Endothelial cell of umbilical vein (primary cell): ENCODE results near the gene FGFR4. TPM values are rescaled to one million over a fixed set of nuclear protein-coding genes. Genes with fewer than 3 reads are reported as not detected.

Experiments used
- BruUV-seq: library from RNA; stranded (reverse); fragments of 400-500 nt; replicated peaks from 2 replicates; lab custom pipeline; 2021; lab: Mats Ljungman, UMichigan
- CTCF ChIA-PET: fragments of 300-600, 350-600 bp; sonication (Branson Sonifier 250); formaldehyde crosslinking; loops from one replicate; lab custom pipeline; 2021; ENCODE audit warnings: antibody characterized with exemption, inconsistent platforms; lab: Charles Lee
- POLR2A ChIA-PET: fragments of 300-600, 350-600 bp; sonication (Branson Sonifier 250); formaldehyde crosslinking; loops from one replicate; lab custom pipeline; 2021; ENCODE audit warnings: antibody characterized with exemption, inconsistent platforms; lab: Charles Lee
- DNase-seq: peaks from one replicate; pipeline ENCODE4 v3.0.0-alpha.2; 2011; ENCODE audit warnings: low read depth, low spot score
- FAIRE-seq: peaks from 2 replicates; lab custom pipeline; 2011; peaks lifted over from hg19 to GRCh38; lab: Jason Lieb, UNC
- H2AFZ ChIP-seq: 2 replicates; pipeline ENCODE4 v1.6.0; 2012; ENCODE audit warnings: low read depth, low read length, control low read depth, inconsistent platforms
- H3K27ac ChIP-seq: 2 replicates; pipeline ENCODE4 v1.5.1; 2011; ENCODE audit warnings: low read depth, mild to moderate bottlenecking, control low read depth, low read length, moderate library complexity; ENCODE audit not compliant: insufficient read depth
- H3K27me3 ChIP-seq, 2 experiments: 2 replicates each; pipeline versions ENCODE4 v1.6.0 to v1.6.1; 2011; ENCODE audit warnings: low read length in 2 of 2, mixed read lengths in 1 of 2; ENCODE audit not compliant: control insufficient read depth in 2 of 2, insufficient read depth in 2 of 2
- H3K36me3 ChIP-seq, 2 experiments: 2 replicates in 1 of 2; 3 replicates in 1 of 2; pipeline ENCODE4 v1.5.1; 2011; ENCODE audit warnings: low read length in 2 of 2, mild to moderate bottlenecking in 1 of 2, moderate library complexity in 1 of 2; ENCODE audit not compliant: control insufficient read depth in 2 of 2, insufficient read depth in 2 of 2; ENCODE audit errors: extremely low read depth in 1 of 2
- H3K4me1 ChIP-seq: 3 replicates; pipeline ENCODE4 v1.5.1; 2011; ENCODE audit warnings: mild to moderate bottlenecking, low read length; ENCODE audit not compliant: control insufficient read depth, insufficient read depth; ENCODE audit errors: extremely low read depth
- H3K4me2 ChIP-seq: 2 replicates; pipeline ENCODE4 v1.6.1; 2011; ENCODE audit warnings: low read length, control low read depth, mixed read lengths; ENCODE audit not compliant: insufficient read depth
- H3K4me3 ChIP-seq, 3 experiments: fragments of 200-600 bp in 1 of 3; sonication (generic), shearing (Covaris generic) in 1 of 3; replicated peaks in 1 of 3; 2 replicates each; pipeline ENCODE4 v1.5.1; 2011 to 2016; ENCODE audit warnings: control low read depth in 3 of 3, low read length in 3 of 3, mild to moderate bottlenecking in 2 of 3, inconsistent platforms in 1 of 3, low read depth in 1 of 3, moderate library complexity in 1 of 3; ENCODE audit not compliant: insufficient read depth in 1 of 3
- H3K79me2 ChIP-seq: 2 replicates; pipeline ENCODE4 v1.6.0; 2012; ENCODE audit warnings: low read length, inconsistent platforms; ENCODE audit not compliant: control insufficient read depth, insufficient read depth
- H3K9ac ChIP-seq: replicated peaks from 2 replicates; pipeline ENCODE3; 2011; ENCODE audit warnings: low read length, control low read depth; ENCODE audit not compliant: insufficient read depth; ENCODE audit errors: extremely low read depth
- H3K9me1 ChIP-seq: replicated peaks from 3 replicates; pipeline ENCODE4 v1.6.0; 2011; ENCODE audit warnings: mild to moderate bottlenecking, low read length; ENCODE audit not compliant: control insufficient read depth, insufficient read depth; ENCODE audit errors: extremely low read depth
- H3K9me3 ChIP-seq: replicated peaks from 2 replicates; pipeline ENCODE4 v1.5.1; 2012; ENCODE audit warnings: low read length, inconsistent platforms; ENCODE audit not compliant: control insufficient read depth, insufficient read depth
- H4K20me1 ChIP-seq: replicated peaks from 2 replicates; pipeline ENCODE3; 2011; ENCODE audit warnings: mild to moderate bottlenecking, low read length; ENCODE audit not compliant: control insufficient read depth, insufficient read depth; ENCODE audit errors: extremely low read depth
- CTCF ChIP-seq, 2 donors: IDR thresholded peaks; 1 replicate in 1 of 2; 2 replicates in 1 of 2; pipeline ENCODE4 v1.5.1; 2011; ENCODE audit warnings: low read length in 2 of 2, mild to moderate bottlenecking in 2 of 2, moderate library complexity in 2 of 2, control low read depth in 1 of 2, inconsistent platforms in 1 of 2, low read depth in 1 of 2; ENCODE audit not compliant: insufficient read depth in 1 of 2; ENCODE audit errors: extremely low read depth in 1 of 2
- EZH2 ChIP-seq: IDR thresholded peaks from 2 replicates; pipeline ENCODE4 v1.6.1; 2012; ENCODE audit warnings: borderline replicate concordance, low read depth, mild to moderate bottlenecking, moderate library complexity, low read length, inconsistent platforms; ENCODE audit not compliant: severe bottlenecking
- FOS ChIP-seq: IDR thresholded peaks from 2 replicates; pipeline ENCODE4 v1.6.1; 2011; ENCODE audit warnings: mild to moderate bottlenecking, low read length, moderate library complexity, borderline replicate concordance; ENCODE audit not compliant: insufficient read depth
- GATA2 ChIP-seq: IDR thresholded peaks from 2 replicates; pipeline ENCODE4 v1.7.0; 2011; ENCODE audit warnings: low read depth, mild to moderate bottlenecking, moderate library complexity, mixed read lengths, low read length; ENCODE audit not compliant: insufficient read length, insufficient read depth
- JUN ChIP-seq: IDR thresholded peaks from 2 replicates; pipeline ENCODE4 v1.6.1; 2011; ENCODE audit warnings: borderline replicate concordance, low read depth; ENCODE audit not compliant: insufficient read length, insufficient read depth
- MAX ChIP-seq: IDR thresholded peaks from 2 replicates; pipeline ENCODE4 v1.6.1; 2011; ENCODE audit not compliant: insufficient read depth, insufficient read length
- MYC ChIP-seq: IDR thresholded peaks from one replicate; pipeline ENCODE4 v1.6.1; 2011; ENCODE audit warnings: mild to moderate bottlenecking, low read depth, low read length
- POLR2A ChIP-seq: IDR thresholded peaks from 2 replicates; pipeline ENCODE4 v1.6.1; 2012; ENCODE audit warnings: low read depth, mild to moderate bottlenecking, control low read depth, low read length
- POLR2AphosphoS5 ChIP-seq: IDR thresholded peaks from 2 replicates; pipeline ENCODE4 v1.6.1; 2012; ENCODE audit warnings: low read depth, mild to moderate bottlenecking, control low read depth, low read length, moderate library complexity; ENCODE audit not compliant: insufficient read depth
- dilution Hi-C: fragments of 300-500 bp; cut with MboI; formaldehyde crosslinking; loops from one replicate; pipeline ENCODE4 v1.15.0; 2019; ENCODE audit warnings: low sequenced_read_pairs; ENCODE audit not compliant: extremely low pct_ligation_motif_present
- intact Hi-C: fragments of 100-400 bp; cut with micrococcal nuclease; formaldehyde crosslinking; loops from one replicate; pipeline ENCODE4 v1.10.0; 2022
- polyA plus RNA-seq, 4 experiments: library from polyadenylated mRNA; depleted of rRNA in 3 of 4; stranded (reverse) in 3 of 4; unstranded in 1 of 4; fragments of >200 nt; gene quantifications; 2 replicates each; pipeline versions ENCODE4 v1.2.1 to v1.2.3, GENCODE V29; 2011 to 2012; ENCODE audit warnings: missing spikeins in 1 of 4
- total RNA-seq: library from RNA; stranded (reverse); gene quantifications from 2 replicates; pipeline ENCODE4 v1.2.3, GENCODE V29; 2021

The FGFR4 gene
- total and polyA plus RNA-seq, 2 donors (not counting 3 experiments of a cell fraction or from before 2014, with no cell fraction given): 1.9 to 2.9 TPM

- no peak overlapping the region for H3K9ac ChIP-seq
- H2AFZ ChIP-seq: no peak overlapping the region
- no peak for DNase-seq
- no peak overlapping the region for H3K4me2 ChIP-seq
- no peaks in the 10 kb centered on the region for H3K27me3 ChIP-seq
- H3K4me1 ChIP-seq: no peaks in the 10 kb centered on the region
- H3K4me3 ChIP-seq: no peak overlapping the region
- CTCF ChIA-PET: interaction anchor here (0.5 to 10.1 kb wide), 69 partner anchors 9 to 1383 kb away, joined by 3 to 274 read pairs (median 4); partner anchors contain the start of genes FGFR4, LMAN2, NSD1 and PRELID1
- BruUV-seq: no TSS peak
- POLR2A ChIA-PET: no interaction called here
- dilution Hi-C loops (no loop called here), intact Hi-C loops (loop anchor here (1.0 to 5.0 kb wide), 3 partner anchors 40 to 280 kb away; no protein-coding TSS in a partner anchor)
- H3K27ac ChIP-seq: no peak overlapping the region
- H4K20me1 ChIP-seq: no peaks in the 10 kb centered on the region
- H3K9me3 ChIP-seq: no peaks in the 10 kb centered on the region
- FAIRE-seq: no peak
- H3K79me2 ChIP-seq: no peaks in the 10 kb centered on the region
- no peak for TF ChIP-seq CTCF (IDR thresholded peaks at IDR 0.05; ENCODE audit: extremely low read depth in 1 of 2, insufficient read depth in 1 of 2, low read depth in 1 of 2, low read length in 2 of 2)
- no peak for TF ChIP-seq FOS
- no peak for TF ChIP-seq POLR2AphosphoS5
- TF ChIP-seq EZH2: no peak
- TF ChIP-seq MAX: no peak
- TF ChIP-seq JUN: no peak
- no peak for TF ChIP-seq POLR2A
- no peak for TF ChIP-seq GATA2
- no peak for TF ChIP-seq MYC
- no peaks in the 10 kb centered on the region for H3K36me3 ChIP-seq
- H3K9me1 ChIP-seq: no peaks in the 10 kb centered on the region
Measured at GRCh38 chr5:177112589-177113220, 26.0 kb downstream of the FGFR4 start.
